Measurements from ENCODE around the gene DPEP3. TPM values are rescaled to one million over a fixed set of nuclear protein-coding genes. Genes with fewer than 3 reads are reported as not detected.

DPEP3 gene
- total RNA-seq (2022; extraction: Qiagen RNA extraction; ENCODE audit: low read depth) = not detected in 5 replicates

DNA sequence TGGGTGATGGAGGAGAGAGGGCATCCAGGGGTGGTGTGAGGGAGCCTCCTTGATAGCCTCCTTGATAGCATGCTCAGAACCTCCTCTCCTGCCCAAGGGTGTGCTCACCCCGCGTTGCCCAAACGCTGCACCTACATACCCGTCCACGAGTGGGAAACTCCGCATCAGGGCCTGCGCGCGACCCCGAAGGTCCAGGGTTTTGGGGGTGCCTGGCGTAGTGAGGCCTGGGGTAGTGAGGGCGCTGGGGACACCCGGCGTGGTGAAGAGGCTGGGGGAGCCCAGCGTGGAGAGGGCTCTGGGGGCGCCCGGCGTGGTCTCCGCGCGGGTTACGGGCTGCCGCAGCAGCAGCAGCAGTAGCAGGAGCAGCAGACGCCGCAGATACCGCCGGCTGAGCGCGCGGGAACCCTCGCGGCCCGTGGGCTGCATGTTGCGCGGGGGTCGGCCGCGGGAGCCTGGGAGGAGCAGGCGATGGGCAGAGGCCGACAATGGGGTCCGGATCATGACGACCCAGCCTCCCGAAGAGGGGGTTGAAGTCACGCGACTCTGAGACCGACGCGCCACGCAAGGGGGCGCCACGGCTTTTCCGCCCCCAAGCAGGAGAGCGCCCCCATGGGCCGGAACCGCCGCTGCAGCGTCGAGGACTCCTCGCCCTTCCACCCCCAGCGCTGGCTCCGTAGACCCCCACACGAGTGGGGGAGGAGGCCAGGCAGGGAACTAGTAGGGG is at the start of gene DPEP3:
Gene DPEP3 (minus strand): TSS at position 545 of the 724 bp plus-strand sequence. CDS start 119 bp downstream, at position 426.

GRCh38 chr16:68022728-68023537 is 42.6 kb upstream of the DPEP3 start, which contains the start of the genes DDX28 and DUS2:
TSS of gene DDX28 (minus strand) at chr16:68023232. CDS start at chr16:68023202, 30 bp downstream.
TSS of gene DUS2 (plus strand) at chr16:68023284. CDS start at chr16:68038024, 14,740 bp downstream.

DNA sequence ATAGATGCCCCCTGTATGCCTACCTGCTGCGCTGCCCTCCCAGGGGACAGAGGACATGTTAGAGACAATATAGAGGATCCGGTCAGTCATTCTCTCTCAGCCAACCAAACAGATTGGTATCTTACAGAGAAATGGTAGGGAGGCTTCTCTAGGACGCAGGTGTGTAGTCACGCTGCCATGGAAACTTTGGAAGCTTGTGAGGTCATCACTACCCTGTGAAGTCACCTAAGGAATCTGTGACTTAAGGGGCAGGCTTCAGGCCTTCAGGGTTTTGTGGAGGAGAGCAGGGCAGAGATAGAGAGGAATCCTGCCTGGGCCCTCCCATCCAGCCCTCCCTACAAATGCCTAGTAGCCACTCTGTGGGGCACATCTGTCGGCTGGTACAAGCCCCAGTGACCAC is 35.4 kb upstream of the DPEP3 start, which contains the start of gene DPEP2NB:
Gene DPEP2NB (minus strand): TSS at position 231 of the 400 bp plus-strand sequence. CDS start 141 bp downstream, at position 90.

GRCh38 chr16:67998779-67999688 is 18.7 kb upstream of the DPEP3 start, which contains the start of gene DPEP2:
TSS of gene DPEP2 (minus strand) at chr16:67999484. CDS start at chr16:67993212, 6,272 bp downstream.

DNA sequence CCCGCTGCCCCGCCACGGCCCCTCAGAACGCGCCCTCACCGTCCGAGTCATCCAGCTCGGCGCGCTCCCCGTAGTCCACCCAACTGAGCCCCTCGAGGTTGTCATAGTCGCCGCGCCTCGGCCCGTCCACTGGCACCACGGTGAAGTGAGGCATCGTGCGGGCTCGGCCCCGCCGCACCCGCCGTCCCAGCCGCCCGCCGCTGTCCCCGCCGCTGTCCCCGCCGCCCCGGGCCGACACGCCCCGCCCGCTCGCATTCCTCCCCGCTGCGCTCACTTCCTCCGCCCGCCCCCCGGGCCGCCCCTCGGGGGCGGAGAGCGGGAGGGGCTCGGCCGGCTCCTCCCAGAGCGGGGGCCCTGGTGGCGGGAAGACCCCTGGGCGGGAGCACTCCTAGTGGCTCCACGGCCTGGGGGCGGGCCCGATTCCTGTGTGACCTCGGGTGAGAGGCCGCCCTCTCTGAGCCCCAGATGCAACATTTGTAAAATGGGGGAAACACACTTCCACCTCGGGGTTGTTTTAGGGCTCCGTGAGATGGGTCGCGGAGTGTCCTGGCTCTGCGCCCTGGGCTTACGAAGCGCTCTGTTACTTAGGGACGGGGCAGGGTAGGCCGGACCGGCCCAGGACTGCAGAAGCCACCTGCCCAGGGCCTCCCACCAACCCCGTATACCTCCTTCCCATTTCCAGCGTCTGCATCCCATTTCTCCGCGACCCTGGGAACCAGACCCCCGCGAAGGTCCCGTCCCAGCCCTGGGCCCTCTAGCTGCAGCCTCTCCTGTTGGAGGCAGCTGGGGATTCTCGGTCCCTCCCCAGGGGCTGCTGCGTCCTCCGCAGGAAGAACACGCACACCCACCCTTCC is 11.7 kb downstream of the DPEP3 start, which contains the start of gene SLC12A4:
Gene SLC12A4 (minus strand): TSS at position 238 of the 854 bp plus-strand sequence. CDS start 84 bp downstream, at position 154.

DNA sequence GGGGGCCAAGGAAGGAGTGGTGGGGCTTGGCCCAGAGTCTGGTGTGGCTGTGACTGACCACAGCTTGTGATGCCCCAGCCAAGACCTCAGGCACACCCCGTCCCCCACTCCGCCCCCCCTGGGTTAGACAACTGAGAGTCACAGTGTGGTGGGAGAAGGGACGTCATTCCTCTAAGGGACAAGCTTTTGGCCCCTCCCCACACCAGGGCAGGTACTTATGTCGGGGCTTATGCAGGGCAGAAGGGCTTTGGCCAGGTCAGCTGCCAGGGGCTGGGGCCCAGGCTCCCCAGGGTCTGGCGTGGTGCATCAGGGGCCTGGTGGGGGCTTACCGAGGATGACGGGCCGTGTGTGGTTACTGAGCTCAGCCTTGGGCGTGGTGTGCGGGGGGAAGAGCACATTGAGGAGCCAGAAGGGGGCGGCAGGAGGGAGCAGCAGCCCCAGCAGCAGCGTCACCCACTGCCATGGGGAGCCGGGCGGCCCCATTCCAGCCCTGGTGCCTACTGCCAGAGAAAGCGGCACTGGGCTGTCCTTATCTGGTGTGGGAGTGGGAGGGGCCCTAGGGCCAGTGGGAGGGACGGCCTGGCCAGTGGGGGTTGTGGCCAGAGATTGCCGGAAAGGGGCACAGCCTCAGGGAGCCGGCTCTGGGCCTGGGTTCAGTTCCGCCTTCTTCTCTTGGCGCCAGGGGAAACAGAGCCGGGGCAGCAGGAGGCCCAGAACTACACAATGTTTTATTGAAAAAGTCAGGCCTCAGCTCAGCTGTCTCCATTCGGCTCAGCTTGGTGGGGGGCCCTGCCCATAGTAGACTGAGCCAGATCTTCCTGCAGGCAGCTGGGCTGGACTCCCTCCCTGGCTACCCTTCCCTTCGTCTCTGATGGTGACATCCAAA is 36.4 kb downstream of the DPEP3 start, which contains the start of gene LCAT:
Gene LCAT (minus strand): TSS at position 502 of the 886 bp plus-strand sequence. CDS start 19 bp downstream, at position 483.

DNA sequence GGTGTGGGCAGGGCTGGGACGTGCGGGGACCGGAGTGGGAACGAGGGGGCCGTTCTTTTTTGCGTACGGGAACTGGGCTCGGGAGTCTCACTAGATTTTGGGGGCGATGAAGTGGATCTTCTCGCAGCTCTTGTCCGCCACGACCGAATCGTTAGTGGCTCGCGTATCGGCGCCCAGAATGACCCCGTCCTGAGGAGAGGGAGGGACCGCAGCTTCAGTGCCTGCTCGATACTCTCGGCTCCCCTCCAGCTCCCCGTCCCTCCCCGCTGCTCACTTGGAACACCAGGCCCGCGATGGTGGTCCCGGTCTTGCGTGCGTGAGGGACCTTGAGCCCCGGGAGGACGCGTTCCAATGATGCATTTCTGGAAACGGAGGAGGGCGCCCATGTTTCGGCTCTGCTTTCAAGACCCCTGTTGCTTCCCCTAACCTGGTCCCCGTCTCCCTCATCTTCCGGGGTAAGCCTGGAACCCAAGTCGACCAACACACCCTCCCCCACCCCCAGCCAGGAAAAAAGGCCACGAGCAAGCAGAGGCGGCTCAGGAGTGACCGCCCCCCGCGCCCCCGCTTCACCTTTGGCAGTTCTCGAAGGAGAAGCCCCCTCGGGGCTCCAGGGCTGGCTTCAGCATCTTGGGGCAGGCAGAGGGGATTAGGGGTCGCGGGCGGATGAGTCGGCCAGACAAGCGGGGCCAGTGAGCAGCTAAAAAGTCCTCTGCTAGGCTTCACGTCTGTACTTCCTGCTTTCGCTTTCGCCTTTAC is 44.0 kb downstream of the DPEP3 start, which contains the start of gene PSMB10:
Gene PSMB10 (minus strand): TSS at position 727 of the 756 bp plus-strand sequence. CDS start 101 bp downstream, at position 626.

DNA sequence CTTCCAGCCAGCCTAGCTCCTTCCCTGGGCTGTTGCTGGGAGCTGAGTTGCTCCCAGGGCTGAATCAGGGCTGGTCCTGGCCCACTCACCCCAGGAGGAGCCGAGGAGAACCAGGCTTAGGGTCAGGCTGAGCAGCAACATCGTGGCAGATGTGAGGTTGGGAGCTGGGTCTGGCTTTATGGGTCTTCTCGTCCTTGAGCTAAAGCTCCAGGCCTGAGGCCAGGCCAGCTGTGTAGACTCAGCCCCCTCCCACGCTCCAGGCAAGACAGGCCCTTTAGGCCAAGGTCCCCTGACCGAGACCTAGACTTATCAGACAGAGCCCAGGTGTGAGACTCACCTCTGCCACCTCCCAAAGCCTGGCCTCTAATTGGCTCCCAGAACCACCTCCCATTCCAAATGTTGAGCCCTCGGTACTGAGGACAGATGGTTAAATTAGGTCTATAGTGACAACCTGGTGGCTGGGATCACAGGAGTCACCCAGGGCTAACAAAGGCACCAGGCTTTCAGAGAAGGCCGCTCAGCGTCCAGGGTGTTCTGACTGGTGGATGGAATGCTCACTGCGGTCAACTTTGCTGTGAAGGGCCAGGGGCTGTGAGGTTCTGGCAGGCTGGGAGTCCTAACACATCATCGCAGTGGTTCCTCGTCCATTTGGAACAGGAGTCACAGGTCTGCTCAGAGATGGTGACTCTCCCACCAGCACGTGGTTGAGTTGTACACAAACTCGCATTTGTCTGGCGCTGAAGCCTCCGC is 48.4 kb downstream of the DPEP3 start, which contains the start of gene CTRL:
Gene CTRL (minus strand): TSS at position 151 of the 750 bp plus-strand sequence. CDS start 10 bp downstream, at position 141.

Other genes with a start within 250 kb of the DPEP3 start
- 8.7 to 9.8 TPM (median 9.2 TPM) in 5 replicates for gene RANBP10, start 173.9 kb downstream of the DPEP3 start, total RNA-seq (2022; extraction: Qiagen RNA extraction; ENCODE audit: low read depth)
- gene TSNAXIP1, start 173.6 kb downstream of the DPEP3 start, total RNA-seq (2022; extraction: Qiagen RNA extraction; ENCODE audit: low read depth) = 0.35 to 0.83 TPM (median 0.43 TPM) in 5 replicates
- gene THAP11, start 138.2 kb downstream of the DPEP3 start, total RNA-seq (2022; extraction: Qiagen RNA extraction; ENCODE audit: low read depth) = 24.7 to 45.1 TPM (median 42.2 TPM) in 5 replicates
- gene NUTF2, start 133.6 kb downstream of the DPEP3 start, total RNA-seq (2022; extraction: Qiagen RNA extraction; ENCODE audit: low read depth) = 231 to 244 TPM (median 242 TPM) in 5 replicates
- 26.9 to 31.8 TPM (median 29.8 TPM) in 5 replicates for gene CENPT, start 132.8 kb downstream of the DPEP3 start, total RNA-seq (2022; extraction: Qiagen RNA extraction; ENCODE audit: low read depth)
- gene EDC4, start 107.4 kb downstream of the DPEP3 start, total RNA-seq (2022; extraction: Qiagen RNA extraction; ENCODE audit: low read depth) = 58.5 to 70.6 TPM (median 64.6 TPM) in 5 replicates
- gene NRN1L, start 95.6 kb downstream of the DPEP3 start, total RNA-seq (2022; extraction: Qiagen RNA extraction; ENCODE audit: low read depth) = 0.17 to 0.29 TPM in 2 of 5 replicates, not detected in the others
- gene PSKH1, start 87.2 kb downstream of the DPEP3 start, total RNA-seq (2022; extraction: Qiagen RNA extraction; ENCODE audit: low read depth) = 11.6 to 18.1 TPM (median 15.8 TPM) in 5 replicates
- 1.6 to 2.7 TPM (median 1.8 TPM) in 5 replicates for gene CTRL, start 48.6 kb downstream of the DPEP3 start, total RNA-seq (2022; extraction: Qiagen RNA extraction; ENCODE audit: low read depth)
- 37.4 to 55.9 TPM (median 50.3 TPM) in 5 replicates for gene PSMB10, start 43.6 kb downstream of the DPEP3 start, total RNA-seq (2022; extraction: Qiagen RNA extraction; ENCODE audit: low read depth)
- gene LCAT, start 36.4 kb downstream of the DPEP3 start, total RNA-seq (2022; extraction: Qiagen RNA extraction; ENCODE audit: low read depth) = 4.9 to 10.8 TPM (median 9.3 TPM) in 5 replicates
- 19.7 to 30.7 TPM (median 26.2 TPM) in 5 replicates for gene SLC12A4, start 11.9 kb downstream of the DPEP3 start, total RNA-seq (2022; extraction: Qiagen RNA extraction; ENCODE audit: low read depth)
- not detected in 5 replicates for gene DPEP2, start 19.0 kb upstream of the DPEP3 start, total RNA-seq (2022; extraction: Qiagen RNA extraction; ENCODE audit: low read depth)
- not detected in 5 replicates for gene DPEP2NB, start 35.4 kb upstream of the DPEP3 start, total RNA-seq (2022; extraction: Qiagen RNA extraction; ENCODE audit: low read depth)
- gene DDX28, start 42.7 kb upstream of the DPEP3 start, total RNA-seq (2022; extraction: Qiagen RNA extraction; ENCODE audit: low read depth) = 16.6 to 21.2 TPM (median 20.2 TPM) in 5 replicates
- gene DUS2, start 42.8 kb upstream of the DPEP3 start, total RNA-seq (2022; extraction: Qiagen RNA extraction; ENCODE audit: low read depth) = 15.3 to 18.9 TPM (median 17.7 TPM) in 5 replicates
- gene NFATC3, start 104.9 kb upstream of the DPEP3 start, total RNA-seq (2022; extraction: Qiagen RNA extraction; ENCODE audit: low read depth) = 14.4 to 16.1 TPM (median 15.7 TPM) in 5 replicates

Measured in A549 treated with CpdA at 1 μM for 4 hours (cell line).